ENCODE data around the gene SP140L.
"Not testable (repeated sequence)": the region's sequence is repeated elsewhere in the genome, so short reads cannot be mapped to it uniquely, and the experiment has no call there.

GRCh38 chr2:230289311-230289710 lies 37.7 kb upstream of the SP140L start:
- TF ChIP-seq POLR2A (IDR thresholded peaks at IDR 0.05), result not testable (repeated sequence)
- TF ChIP-seq, protein P1, sequence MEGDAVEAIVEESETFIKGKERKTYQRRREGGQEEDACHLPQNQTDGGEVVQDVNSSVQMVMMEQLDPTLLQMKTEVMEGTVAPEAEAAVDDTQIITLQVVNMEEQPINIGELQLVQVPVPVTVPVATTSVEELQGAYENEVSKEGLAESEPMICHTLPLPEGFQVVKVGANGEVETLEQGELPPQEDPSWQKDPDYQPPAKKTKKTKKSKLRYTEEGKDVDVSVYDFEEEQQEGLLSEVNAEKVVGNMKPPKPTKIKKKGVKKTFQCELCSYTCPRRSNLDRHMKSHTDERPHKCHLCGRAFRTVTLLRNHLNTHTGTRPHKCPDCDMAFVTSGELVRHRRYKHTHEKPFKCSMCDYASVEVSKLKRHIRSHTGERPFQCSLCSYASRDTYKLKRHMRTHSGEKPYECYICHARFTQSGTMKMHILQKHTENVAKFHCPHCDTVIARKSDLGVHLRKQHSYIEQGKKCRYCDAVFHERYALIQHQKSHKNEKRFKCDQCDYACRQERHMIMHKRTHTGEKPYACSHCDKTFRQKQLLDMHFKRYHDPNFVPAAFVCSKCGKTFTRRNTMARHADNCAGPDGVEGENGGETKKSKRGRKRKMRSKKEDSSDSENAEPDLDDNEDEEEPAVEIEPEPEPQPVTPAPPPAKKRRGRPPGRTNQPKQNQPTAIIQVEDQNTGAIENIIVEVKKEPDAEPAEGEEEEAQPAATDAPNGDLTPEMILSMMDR (IDR thresholded peaks at IDR 0.05), result not testable (repeated sequence)
